Measurements from ENCODE around the gene ATP8A2. TPM values are rescaled to one million over a fixed set of nuclear protein-coding genes. Genes with fewer than 3 reads are reported as not detected.

ATP8A2 gene
- total RNA-seq, 4 donors from 2014 or later: 0.29 to 0.65 (median 0.46) TPM

- WGBS: 78% methylated on average over 3 of the region's 3 CpGs
- Histone ChIP-seq H3K36me3 (no peaks in the 10 kb centered on the region), H3K27ac (replicated peaks in 1 of 4) (no peak overlapping the region), H3K4me3 (no peak overlapping the region), H3K27me3 (peaks cover 0 to 30% (median 0%) of the 10 kb centered on the region in 4 donors), H3K9me3 (no peaks in the 10 kb centered on the region), H3K4me1 (no peaks in the 10 kb centered on the region)
- DNase-seq (ENCODE audit: extremely low spot score): no peak
- intact Hi-C loops (cut with DNase I): no loop called here
- TF ChIP-seq EP300 (IDR thresholded peaks at IDR 0.05) (no peak), POLR2AphosphoS5 (IDR thresholded peaks at IDR 0.05) (no peak), CTCF (IDR thresholded peaks at IDR 0.05) (no peak)
These were observed 509.6 kb downstream of the ATP8A2 start for GRCh38 chr13:25881136-25881926.

GRCh38 chr13:25881971-25882451 is 510.2 kb downstream of the ATP8A2 start:
- H3K36me3 ChIP-seq: no peaks in the 10 kb centered on the region
- peaks cover 0 to 30% (median 0%) of the 10 kb centered on the region in 4 donors for H3K27me3 ChIP-seq
- no peak for DNase-seq (ENCODE audit: extremely low spot score)
- no peak for TF ChIP-seq POLR2AphosphoS5 (IDR thresholded peaks at IDR 0.05)
- no peak for TF ChIP-seq POLR2A (IDR thresholded peaks at IDR 0.05; ENCODE audit: low read depth)
- no peak overlapping the region for H3K4me3 ChIP-seq
- intact Hi-C loops (cut with DNase I): no loop called here
- no peaks in the 10 kb centered on the region for H3K4me1 ChIP-seq
- no peak overlapping the region for H3K27ac ChIP-seq (replicated peaks in 1 of 4)
- 27% methylated on average over 12 of the region's 12 CpGs for WGBS
- H3K9me3 ChIP-seq: no peaks in the 10 kb centered on the region

- H3K4me1 ChIP-seq: no peaks in the 10 kb centered on the region
- TF ChIP-seq CTCF (IDR thresholded peaks at IDR 0.05) (no peak), EP300 (IDR thresholded peaks at IDR 0.05) (no peak), POLR2A (IDR thresholded peaks at IDR 0.05; ENCODE audit: low read depth) (no peak), POLR2AphosphoS5 (IDR thresholded peaks at IDR 0.05) (no peak)
- H3K36me3 ChIP-seq: no peaks in the 10 kb centered on the region
- intact Hi-C loops (cut with DNase I): no loop called here
- no peak overlapping the region for H3K27ac ChIP-seq (replicated peaks in 1 of 4)
- H3K9me3 ChIP-seq: no peaks in the 10 kb centered on the region
- DNase-seq (ENCODE audit: extremely low spot score): no peak
- 87% methylated on average over 8 of the region's 8 CpGs for WGBS
- peaks cover 0 to 30% (median 0%) of the 10 kb centered on the region in 4 donors for H3K27me3 ChIP-seq
- no peak overlapping the region for H3K4me3 ChIP-seq
These were observed 510.9 kb downstream of the ATP8A2 start for GRCh38 chr13:25882466-25883357.

- H3K27ac ChIP-seq (replicated peaks in 1 of 4): no peak overlapping the region
- DNase-seq (ENCODE audit: extremely low spot score): no peak
- H3K4me1 ChIP-seq: no peaks in the 10 kb centered on the region
- no peak overlapping the region for H3K4me3 ChIP-seq
- 77% methylated on average over 4 of the region's 4 CpGs for WGBS
- no peak for TF ChIP-seq POLR2AphosphoS5 (IDR thresholded peaks at IDR 0.05)
- TF ChIP-seq POLR2A (IDR thresholded peaks at IDR 0.05; ENCODE audit: low read depth): no peak
- no peak for TF ChIP-seq EP300 (IDR thresholded peaks at IDR 0.05)
- no peak for TF ChIP-seq CTCF (IDR thresholded peaks at IDR 0.05)
- no peaks in the 10 kb centered on the region for H3K36me3 ChIP-seq
- peaks cover 0 to 21% (median 0%) of the 10 kb centered on the region in 4 donors for H3K27me3 ChIP-seq
- H3K9me3 ChIP-seq: no peaks in the 10 kb centered on the region
- intact Hi-C loops (cut with DNase I): no loop called here
These were observed 513.6 kb downstream of the ATP8A2 start for GRCh38 chr13:25885418-25885817.
